Body of pancreas (tissue), 4 donors: Measurements from ENCODE around the gene DPY19L3.

Source experiments
- POLR2A ChIP-seq, 3 donors: fragments of 450-650 bp; IDR thresholded peaks; one replicate each; pipeline ENCODE4 v1.6.1; 2016; ENCODE audit warnings: antibody characterized with exemption in 3 of 3, mild to moderate bottlenecking in 2 of 3
- TF ChIP-seq, protein P1 (sequence below), 7 experiments: fragments of 450-650 bp in 4 of 7; fragments of 200-600 bp in 3 of 7; sonication (generic) in 3 of 7; IDR thresholded peaks; one replicate each; pipeline ENCODE4 v1.5.1; 2016 to 2019; ENCODE audit warnings: antibody characterized with exemption in 7 of 7

- TF ChIP-seq, protein P1, sequence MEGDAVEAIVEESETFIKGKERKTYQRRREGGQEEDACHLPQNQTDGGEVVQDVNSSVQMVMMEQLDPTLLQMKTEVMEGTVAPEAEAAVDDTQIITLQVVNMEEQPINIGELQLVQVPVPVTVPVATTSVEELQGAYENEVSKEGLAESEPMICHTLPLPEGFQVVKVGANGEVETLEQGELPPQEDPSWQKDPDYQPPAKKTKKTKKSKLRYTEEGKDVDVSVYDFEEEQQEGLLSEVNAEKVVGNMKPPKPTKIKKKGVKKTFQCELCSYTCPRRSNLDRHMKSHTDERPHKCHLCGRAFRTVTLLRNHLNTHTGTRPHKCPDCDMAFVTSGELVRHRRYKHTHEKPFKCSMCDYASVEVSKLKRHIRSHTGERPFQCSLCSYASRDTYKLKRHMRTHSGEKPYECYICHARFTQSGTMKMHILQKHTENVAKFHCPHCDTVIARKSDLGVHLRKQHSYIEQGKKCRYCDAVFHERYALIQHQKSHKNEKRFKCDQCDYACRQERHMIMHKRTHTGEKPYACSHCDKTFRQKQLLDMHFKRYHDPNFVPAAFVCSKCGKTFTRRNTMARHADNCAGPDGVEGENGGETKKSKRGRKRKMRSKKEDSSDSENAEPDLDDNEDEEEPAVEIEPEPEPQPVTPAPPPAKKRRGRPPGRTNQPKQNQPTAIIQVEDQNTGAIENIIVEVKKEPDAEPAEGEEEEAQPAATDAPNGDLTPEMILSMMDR (IDR thresholded peaks at IDR 0.05), result no peak
- TF ChIP-seq POLR2A (IDR thresholded peaks at IDR 0.05), result no peak
Observed at GRCh38 chr19:32475141-32476031, 69.8 kb downstream of the DPY19L3 start.
